ENCODE data around the gene ABCD4. TPM values are rescaled to one million over a fixed set of nuclear protein-coding genes. Genes with fewer than 3 reads are reported as not detected.

ABCD4 gene
- total and polyA plus RNA-seq, 5 donors, result 18.9 to 28.7 (median 25.4) TPM

DNA sequence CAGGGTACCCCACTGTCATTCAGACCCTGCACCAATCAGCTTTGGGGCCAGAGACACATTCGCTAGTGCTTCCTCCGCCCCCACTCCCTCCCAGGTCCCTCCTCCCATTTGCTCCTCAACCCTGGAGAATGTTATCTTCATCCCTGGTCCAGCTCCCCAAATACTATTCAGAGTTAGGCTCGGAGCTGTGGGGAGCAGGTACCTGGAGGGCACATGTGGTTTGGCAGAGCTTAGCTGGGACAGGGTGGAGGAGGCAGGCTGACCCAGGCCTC lies 44.0 kb downstream of the ABCD4 start:
- DNase-seq, result no peak
- Histone ChIP-seq H3K9me3 (ENCODE audit: control insufficient read depth, low read length) (no peaks in the 10 kb centered on the region), H3K27ac (ENCODE audit: low read length) (no peak overlapping the region), H3K4me1 (ENCODE audit: control insufficient read depth, insufficient read depth, low read length) (peaks cover 3% of the 10 kb centered on the region), H3K4me3 (ENCODE audit: low read length) (no peak overlapping the region), H3K27me3 (ENCODE audit: control insufficient read depth, insufficient read depth) (no peaks in the 10 kb centered on the region)
- peak in 1 of 2 donors; percentile 15 for ATAC-seq
- intact Hi-C loops (cut with DNase I), result loop anchor here in 1 of 4 donors (5.0 kb wide), 1 partner anchor 146 kb away; no protein-coding TSS in a partner anchor
- WGBS, result 64% methylated on average over 3 of the region's 3 CpGs

DNA sequence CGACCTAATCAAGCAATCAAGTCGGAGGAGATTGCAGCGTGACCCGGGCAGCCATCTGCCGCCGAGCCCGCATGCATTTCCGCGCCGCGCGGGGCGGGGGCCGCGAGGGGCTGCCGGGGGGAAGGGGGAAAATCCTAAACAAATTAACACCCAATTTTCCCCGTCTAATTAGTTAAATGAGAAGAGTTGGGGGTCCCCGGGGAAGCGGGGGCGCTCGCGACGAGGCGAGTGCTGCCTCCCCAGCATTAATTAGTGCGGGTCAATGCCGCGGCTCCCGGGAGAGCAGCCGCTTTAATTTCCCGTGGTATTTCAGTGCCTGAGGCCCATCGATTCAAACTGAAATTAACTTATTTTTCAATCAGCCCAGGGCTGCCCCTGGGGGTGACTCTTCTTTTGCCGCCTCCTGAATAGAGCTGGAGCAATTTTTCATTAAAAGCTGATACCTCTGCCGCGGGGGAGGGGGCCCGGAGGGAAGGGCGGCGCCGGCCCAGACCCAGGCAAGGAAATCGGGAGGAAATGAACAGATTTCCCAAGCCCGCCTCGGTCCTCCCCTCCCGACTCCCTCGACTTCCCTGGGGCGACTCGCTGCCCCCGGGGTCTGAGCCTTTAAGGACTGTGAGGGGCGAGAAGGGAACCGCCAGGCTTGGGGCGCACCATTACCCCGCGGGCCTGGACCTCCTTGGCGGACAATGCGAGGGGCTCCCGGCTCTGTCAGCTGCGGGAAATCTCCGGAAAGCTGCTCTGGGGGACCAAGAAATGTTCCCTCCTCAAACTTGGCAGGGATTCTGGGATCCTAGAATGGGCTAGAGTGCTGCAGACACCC lies 44.6 kb downstream of the ABCD4 start:
- Histone ChIP-seq H3K4me3 (ENCODE audit: low read length) (peak overlapping the region; percentile 94), H3K27me3 (ENCODE audit: control insufficient read depth, insufficient read depth) (no peaks in the 10 kb centered on the region), H3K27ac (ENCODE audit: low read length) (no peak overlapping the region), H3K9me3 (ENCODE audit: control insufficient read depth, low read length) (no peaks in the 10 kb centered on the region), H3K4me1 (ENCODE audit: control insufficient read depth, insufficient read depth, low read length) (peaks cover 3% of the 10 kb centered on the region)
- ATAC-seq (peak in 1 of 2 donors; percentile 60), DNase-seq (peak in 1 of 3 donors; percentile 66)
- intact Hi-C loops (cut with DNase I), result loop anchor here in 2 of 4 donors (2.0 to 5.0 kb wide), 2 partner anchors 146 to 147 kb away; no protein-coding TSS in a partner anchor
- WGBS, result 4% methylated on average over 56 of the region's 56 CpGs

DNA sequence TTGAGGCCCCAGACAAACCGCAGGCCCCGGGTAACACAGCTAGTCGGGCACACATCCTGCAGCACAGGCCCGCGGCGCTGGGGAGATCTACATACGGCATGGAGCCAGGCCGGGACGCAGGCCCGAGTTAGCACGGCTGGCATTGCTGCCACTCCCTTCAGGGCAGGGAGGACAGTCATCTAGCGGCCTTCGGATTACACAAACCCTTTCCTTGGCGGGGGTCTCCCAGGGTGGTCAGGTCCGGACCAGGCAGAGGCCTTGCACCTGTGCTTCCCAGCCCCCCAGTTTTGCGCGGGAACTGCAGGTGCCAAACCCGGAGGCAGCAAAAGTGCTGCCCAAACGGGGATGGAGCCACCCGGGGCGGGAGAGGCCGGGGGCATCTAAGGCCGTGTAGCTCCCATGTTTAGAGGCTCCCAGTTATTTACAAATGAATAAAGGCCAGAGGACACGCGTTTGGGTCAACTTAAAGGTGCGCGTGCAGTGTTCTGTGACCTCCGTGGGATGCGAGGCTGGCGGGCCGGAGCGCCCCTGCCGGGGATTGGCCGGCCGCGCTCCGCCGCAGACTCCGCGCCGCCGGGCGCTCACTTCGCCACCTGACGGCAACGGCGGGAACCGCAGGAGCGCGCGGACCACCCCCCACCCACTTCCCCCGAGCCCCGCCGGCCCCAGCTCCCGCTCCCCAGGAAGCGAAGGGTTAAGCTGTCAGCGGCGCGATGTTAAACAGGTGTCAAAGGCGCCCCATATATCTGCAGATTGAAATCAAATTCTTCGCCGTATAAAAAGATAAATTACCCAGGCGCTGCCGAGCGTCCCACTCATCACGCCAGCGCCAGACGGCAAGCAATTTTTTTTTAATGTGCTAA lies 45.4 kb downstream of the ABCD4 start:
- H3K27me3 ChIP-seq (ENCODE audit: control insufficient read depth, insufficient read depth), result no peaks in the 10 kb centered on the region
- DNase-seq (peak; percentile 37 to 76 (median 73)), ATAC-seq (peak; percentile 86)
- no peak overlapping the region for H3K27ac ChIP-seq (ENCODE audit: low read length)
- 3% methylated on average over 68 of the region's 68 CpGs for WGBS
- H3K4me1 ChIP-seq (ENCODE audit: control insufficient read depth, insufficient read depth, low read length), result peaks cover 3% of the 10 kb centered on the region
- peak overlapping the region; percentile 94 for H3K4me3 ChIP-seq (ENCODE audit: low read length)
- no peaks in the 10 kb centered on the region for H3K9me3 ChIP-seq (ENCODE audit: control insufficient read depth, low read length)
- intact Hi-C loops (cut with DNase I), result loop anchor here in 2 of 4 donors (2.0 to 5.0 kb wide), 2 partner anchors 145 to 147 kb away; no protein-coding TSS in a partner anchor

DNA sequence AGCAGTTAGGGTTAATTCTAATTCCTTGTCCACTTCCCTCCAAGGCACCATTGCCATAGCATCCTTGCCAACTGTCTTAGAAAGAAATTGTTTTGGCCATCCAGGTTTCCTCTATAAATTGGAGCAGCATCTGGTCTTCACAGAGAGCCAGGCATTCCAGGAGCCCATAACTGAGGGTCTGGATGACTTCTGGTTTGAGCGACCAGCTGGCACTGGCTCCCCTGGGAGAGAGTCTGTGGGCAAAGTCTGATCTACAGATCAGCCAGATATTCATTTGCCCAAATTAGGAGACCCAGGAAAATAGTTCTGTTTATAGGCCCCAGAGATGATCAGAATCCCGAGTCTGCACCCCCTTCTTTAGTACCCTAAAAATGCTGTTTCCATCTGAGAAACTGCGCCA lies 47.5 kb downstream of the ABCD4 start:
- Histone ChIP-seq H3K9me3 (ENCODE audit: control insufficient read depth, low read length) (no peaks in the 10 kb centered on the region), H3K4me3 (ENCODE audit: low read length) (no peak overlapping the region), H3K27me3 (ENCODE audit: control insufficient read depth, insufficient read depth) (no peaks in the 10 kb centered on the region), H3K4me1 (ENCODE audit: control insufficient read depth, insufficient read depth, low read length) (peaks cover 3% of the 10 kb centered on the region), H3K27ac (ENCODE audit: low read length) (no peak overlapping the region)
- ATAC-seq (no peak), DNase-seq (no peak)
- WGBS, result 79% methylated on average over 3 of the region's 3 CpGs
- intact Hi-C loops (cut with DNase I), result loop anchor here in 1 of 4 donors (5.0 kb wide), 1 partner anchor 143 kb away; no protein-coding TSS in a partner anchor

DNA sequence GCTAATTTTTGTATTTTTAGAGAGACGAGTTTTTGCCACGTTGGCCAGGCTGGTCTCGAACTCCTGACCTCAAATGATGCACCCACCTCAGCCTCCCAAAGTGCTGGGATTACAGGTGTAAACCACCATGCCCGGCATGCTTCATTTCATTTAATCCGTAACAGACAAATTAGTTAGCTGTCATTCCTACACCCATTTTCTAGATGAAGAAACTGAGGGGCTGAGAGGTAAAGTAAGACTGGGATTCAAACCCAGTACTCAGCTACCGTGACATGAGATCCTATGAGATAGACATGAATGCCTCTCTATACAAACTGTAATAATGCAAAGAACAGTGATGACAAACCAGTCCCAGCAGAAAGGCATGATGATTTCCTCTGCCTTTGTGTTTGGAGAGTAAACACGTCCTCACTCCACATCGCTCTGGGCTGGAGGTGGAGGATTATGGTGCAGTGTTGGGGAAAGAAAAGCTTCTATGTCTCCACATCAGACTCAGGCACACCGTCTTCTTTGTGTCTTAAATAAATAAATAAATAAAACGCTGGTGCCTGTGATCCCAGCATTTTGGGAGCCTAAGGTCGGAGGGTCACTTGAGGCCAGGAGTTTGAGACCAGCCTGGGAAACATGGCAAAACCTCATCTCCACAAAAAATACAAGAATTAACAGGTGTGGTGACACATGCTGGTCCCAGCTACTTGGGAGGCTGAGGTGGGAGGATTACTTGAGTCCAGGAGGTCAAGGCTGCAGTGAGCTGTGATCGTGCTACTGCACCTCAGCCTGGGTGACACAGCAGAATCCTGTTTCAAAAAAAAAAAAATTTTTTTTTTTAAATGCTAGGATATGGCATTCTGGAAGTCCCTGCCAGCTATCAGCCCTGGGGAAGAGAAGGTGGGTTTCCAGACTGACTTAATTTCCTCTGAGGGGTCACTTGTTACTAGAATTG lies 53.0 kb downstream of the ABCD4 start:
- no peak for ATAC-seq
- WGBS, result 77% methylated on average over 12 of the region's 12 CpGs

DNA sequence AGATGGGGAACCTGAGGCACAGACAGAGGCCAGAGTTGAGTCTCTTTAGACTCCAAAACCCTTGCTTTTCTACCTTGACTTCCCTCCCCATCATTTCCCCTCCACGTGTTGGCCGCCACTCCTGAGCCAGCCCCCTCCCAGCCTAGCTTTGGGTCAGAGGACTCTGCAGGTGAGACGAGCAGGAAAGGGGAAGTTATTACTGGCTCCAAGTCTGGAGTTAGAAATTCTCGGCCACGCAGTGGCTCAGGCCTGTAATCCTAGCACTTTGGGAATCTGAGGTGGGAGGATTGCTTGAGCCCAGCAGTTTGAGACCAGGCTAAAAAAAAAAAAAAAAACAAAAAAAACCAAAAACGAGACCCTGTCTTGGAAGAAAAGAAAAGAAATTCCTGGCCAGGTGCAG lies 54.7 kb downstream of the ABCD4 start:
- intact Hi-C loops (cut with DNase I), result loop anchor here in 1 of 4 donors (5.0 kb wide), 1 partner anchor 141 kb away; no protein-coding TSS in a partner anchor
- 57% methylated on average over 6 of the region's 6 CpGs for WGBS
- H3K27me3 ChIP-seq (ENCODE audit: control insufficient read depth, insufficient read depth), result no peaks in the 10 kb centered on the region
- H3K4me1 ChIP-seq (ENCODE audit: control insufficient read depth, insufficient read depth, low read length), result no peaks in the 10 kb centered on the region
- DNase-seq (no peak), ATAC-seq (no peak)
- no peak overlapping the region for H3K4me3 ChIP-seq (ENCODE audit: low read length)
- no peak overlapping the region for H3K27ac ChIP-seq (ENCODE audit: low read length)
- no peaks in the 10 kb centered on the region for H3K9me3 ChIP-seq (ENCODE audit: control insufficient read depth, low read length)

More for the DNA sequence above, 53.0 kb downstream of the ABCD4 start:
- H3K9me3 ChIP-seq (ENCODE audit: control insufficient read depth, low read length), result no peaks in the 10 kb centered on the region
- H3K4me1 ChIP-seq (ENCODE audit: control insufficient read depth, insufficient read depth, low read length), result no peaks in the 10 kb centered on the region
- no peak overlapping the region for H3K4me3 ChIP-seq (ENCODE audit: low read length)
- intact Hi-C loops (cut with DNase I), result loop anchor here in 3 of 4 donors (5.0 kb wide), 2 partner anchors 137 to 142 kb away; no protein-coding TSS in a partner anchor
- H3K27me3 ChIP-seq (ENCODE audit: control insufficient read depth, insufficient read depth), result no peaks in the 10 kb centered on the region
- no peak for DNase-seq
- no peak overlapping the region for H3K27ac ChIP-seq (ENCODE audit: low read length)

DNA sequence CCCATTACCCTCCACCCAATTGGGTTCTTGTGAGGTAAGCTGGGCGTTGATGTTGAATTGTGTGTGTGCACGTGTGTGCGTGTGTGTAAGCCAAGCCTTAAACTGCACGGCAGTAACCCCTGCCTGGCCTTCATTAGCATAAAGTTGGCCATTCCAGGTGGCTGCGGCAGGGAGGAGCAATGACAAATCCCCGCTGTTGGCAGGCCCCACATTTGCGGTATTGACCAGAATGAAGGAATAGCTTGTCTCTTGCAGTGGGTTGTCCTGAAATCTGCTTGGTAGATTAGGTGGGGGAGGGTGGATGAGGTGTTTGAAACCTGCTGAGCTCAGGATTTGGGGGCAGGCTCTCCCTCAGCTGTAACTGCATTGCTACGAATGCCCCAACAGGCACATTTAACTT lies 56.2 kb downstream of the ABCD4 start:
- DNase-seq (no peak), ATAC-seq (no peak)
- no peaks in the 10 kb centered on the region for H3K27me3 ChIP-seq (ENCODE audit: control insufficient read depth, insufficient read depth)
- H3K9me3 ChIP-seq (ENCODE audit: control insufficient read depth, low read length), result no peaks in the 10 kb centered on the region
- intact Hi-C loops (cut with DNase I), result loop anchor here in 1 of 4 donors (5.0 kb wide), 1 partner anchor 139 kb away; no protein-coding TSS in a partner anchor
- H3K4me3 ChIP-seq (ENCODE audit: low read length), result no peak overlapping the region
- H3K27ac ChIP-seq (ENCODE audit: low read length), result no peak overlapping the region
- no peaks in the 10 kb centered on the region for H3K4me1 ChIP-seq (ENCODE audit: control insufficient read depth, insufficient read depth, low read length)
- 75% methylated on average over 8 of the region's 8 CpGs for WGBS

DNA sequence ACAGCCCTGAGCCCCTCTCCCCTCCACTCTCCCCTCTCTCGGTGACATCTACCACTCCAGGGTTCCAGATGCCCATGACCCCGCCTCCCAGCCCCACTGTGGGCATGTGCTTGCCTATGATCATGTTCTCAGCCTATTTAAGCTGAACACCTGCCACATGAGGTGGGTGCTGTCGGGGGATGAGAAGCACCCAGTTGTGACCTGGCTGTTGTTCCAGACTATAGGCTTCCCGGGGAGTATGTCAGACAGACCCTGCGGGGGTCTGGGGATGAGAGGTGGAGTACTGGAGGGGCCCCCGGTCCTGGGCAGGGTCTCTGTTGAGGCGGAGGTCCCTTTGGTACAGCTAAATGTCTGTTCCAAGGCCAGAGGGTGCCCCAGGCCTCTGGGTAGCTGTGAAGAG lies 57.4 kb downstream of the ABCD4 start:
- Histone ChIP-seq H3K4me1 (ENCODE audit: control insufficient read depth, insufficient read depth, low read length) (peaks cover 3% of the 10 kb centered on the region), H3K27me3 (ENCODE audit: control insufficient read depth, insufficient read depth) (no peaks in the 10 kb centered on the region)
- intact Hi-C loops (cut with DNase I), result loop anchor here in 1 of 4 donors (5.0 kb wide), 1 partner anchor 138 kb away; no protein-coding TSS in a partner anchor

DNA sequence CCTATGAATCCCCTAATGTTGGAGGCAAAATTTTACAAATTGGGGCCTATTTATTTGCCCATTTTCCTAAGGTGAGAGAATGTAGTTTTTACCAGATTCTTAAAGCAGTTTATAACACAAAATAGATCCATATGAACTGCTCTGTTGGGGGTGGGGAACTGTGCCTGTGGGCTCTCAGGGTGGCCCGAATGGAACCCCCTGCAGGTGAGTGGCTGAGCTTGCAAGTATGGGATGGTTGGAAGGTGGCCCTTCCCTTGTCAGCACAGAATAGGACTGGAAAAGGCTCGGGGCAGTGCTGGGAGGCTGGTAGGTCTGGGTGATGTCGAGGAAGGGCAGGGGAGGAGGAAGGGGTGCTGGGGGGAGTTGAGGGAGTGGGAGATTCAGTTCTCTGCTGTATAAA lies 58.6 kb downstream of the ABCD4 start:
- DNase-seq (no peak), ATAC-seq (no peak)
- 18% methylated on average over 3 of the region's 3 CpGs for WGBS
- no peak overlapping the region for H3K27ac ChIP-seq (ENCODE audit: low read length)
- H3K9me3 ChIP-seq (ENCODE audit: control insufficient read depth, low read length), result no peaks in the 10 kb centered on the region
- intact Hi-C loops (cut with DNase I), result no loop called here
- no peak overlapping the region for H3K4me3 ChIP-seq (ENCODE audit: low read length)
- peaks cover 3% of the 10 kb centered on the region for H3K4me1 ChIP-seq (ENCODE audit: control insufficient read depth, insufficient read depth, low read length)
- H3K27me3 ChIP-seq (ENCODE audit: control insufficient read depth, insufficient read depth), result no peaks in the 10 kb centered on the region

More for the DNA sequence above, 57.4 kb downstream of the ABCD4 start:
- Histone ChIP-seq H3K9me3 (ENCODE audit: control insufficient read depth, low read length) (no peaks in the 10 kb centered on the region), H3K4me3 (ENCODE audit: low read length) (no peak overlapping the region), H3K27ac (ENCODE audit: low read length) (no peak overlapping the region)
- no peak for DNase-seq
- WGBS, result 63% methylated on average over 7 of the region's 7 CpGs
- ATAC-seq, result no peak

DNA sequence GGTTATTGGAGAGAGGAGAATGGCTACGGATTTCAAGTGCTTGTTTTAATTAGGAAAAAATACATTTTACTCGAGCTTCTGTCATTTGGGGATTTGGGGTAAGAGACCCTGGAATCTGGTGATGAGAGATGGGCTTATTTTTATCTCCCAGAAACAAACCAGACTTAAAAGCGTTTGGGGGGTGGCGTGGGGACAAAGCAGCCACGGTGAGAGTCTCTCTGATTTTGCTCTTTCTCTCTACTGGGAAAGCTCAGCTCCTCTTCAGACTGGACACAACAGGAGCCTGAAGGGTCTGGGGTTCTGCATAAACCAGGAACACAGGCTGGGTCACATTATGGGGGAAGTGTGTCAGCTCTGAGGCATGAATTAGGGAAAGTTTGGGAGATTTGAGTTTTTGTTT lies 59.7 kb downstream of the ABCD4 start:
- DNase-seq (no peak), ATAC-seq (no peak)
- Histone ChIP-seq H3K4me1 (ENCODE audit: control insufficient read depth, insufficient read depth, low read length) (peaks cover 3% of the 10 kb centered on the region), H3K27ac (ENCODE audit: low read length) (no peak overlapping the region), H3K4me3 (ENCODE audit: low read length) (no peak overlapping the region), H3K9me3 (ENCODE audit: control insufficient read depth, low read length) (no peaks in the 10 kb centered on the region), H3K27me3 (ENCODE audit: control insufficient read depth, insufficient read depth) (no peaks in the 10 kb centered on the region)
- 15% methylated on average over 5 of the region's 5 CpGs for WGBS
- intact Hi-C loops (cut with DNase I), result no loop called here
